ENCODE data around the gene ZFR. TPM values are rescaled to one million over a fixed set of nuclear protein-coding genes. Genes with fewer than 3 reads are reported as not detected.

ZFR gene
- total and polyA plus RNA-seq, 7 experiments from 2014 or later = 53.4 to 91.9 (median 58.9) TPM

GRCh38 chr5:32311404-32312196 lies 132.9 kb downstream of the ZFR start:
- Histone ChIP-seq H3K27ac (ENCODE audit: low read depth, low read length) (peak overlapping the region; percentile 79), H3K36me3 (ENCODE audit: control insufficient read depth in 2 of 3, insufficient read depth in 3 of 3, low read length in 3 of 3) (no peaks in the 10 kb centered on the region), H3K27me3 (ENCODE audit: control insufficient read depth in 2 of 2, insufficient read depth in 2 of 2, low read length in 2 of 2) (no peaks in the 10 kb centered on the region), H3K9me3 (ENCODE audit: control insufficient read depth in 2 of 3, low read length in 3 of 3) (no peaks in the 10 kb centered on the region), H3K4me1 (ENCODE audit: control insufficient read depth in 2 of 2, insufficient read depth in 2 of 2, low read length in 2 of 2) (peaks cover 9 to 14% of the 10 kb centered on the region in 2 donors), H3K4me3 (ENCODE audit: low read length) (peak overlapping the region; percentile 72)
- peak in 1 of 9 donors; percentile 3 for DNase-seq
- Mint-ChIP-seq H3K27ac (peak overlapping the region; percentile 81 to 97 (median 88)), H3K36me3 (peaks cover 0 to 24% (median 0%) of the 10 kb centered on the region in 5 donors), H3K27me3 (no peaks in the 10 kb centered on the region), H3K9me3 (peaks cover 0 to 5% (median 0%) of the 10 kb centered on the region in 11 donors), H3K4me1 (peaks cover 30 to 56% (median 46%) of the 10 kb centered on the region in 7 donors), H3K4me3 (peak overlapping the region; percentile 89 to 98 (median 92))
- CTCF ChIA-PET = no interaction called here
- intact Hi-C loops (cut with micrococcal nuclease) = loop anchor here (1.0 to 5.0 kb wide), 8 partner anchors 33 to 1697 kb away; partner anchors contain the start of genes AMACR (in 2 of the 2), GOLPH3 (in 1 of the 2), SUB1 (in 1 of the 2) and TARS1 (in 1 of the 2)
- POLR2A ChIA-PET = interaction anchor here (2.8 kb wide), 1 partner anchor 138 kb away, joined by 11 read pairs; the partner anchor contains the start of gene GOLPH3
- no peak for ATAC-seq

GRCh38 chr5:32309761-32310160 lies 134.8 kb downstream of the ZFR start:
- ChIA-PET POLR2A (no interaction called here), CTCF (no interaction called here)
- Mint-ChIP-seq H3K4me3 (peak overlapping the region in 7 of 10 donors; percentile 6 to 89 (median 58)), H3K27me3 (no peaks in the 10 kb centered on the region), H3K4me1 (peaks cover 33 to 70% (median 62%) of the 10 kb centered on the region in 7 donors), H3K27ac (no peak overlapping the region), H3K9me3 (peaks cover 0 to 5% (median 0%) of the 10 kb centered on the region in 11 donors), H3K36me3 (peaks cover 0 to 25% (median under 1%) of the 10 kb centered on the region in 5 donors)
- no peaks in the 10 kb centered on the region for H3K9me3 ChIP-seq (ENCODE audit: control insufficient read depth in 2 of 3, low read length in 3 of 3)
- H3K27ac ChIP-seq (ENCODE audit: low read depth, low read length) = no peak overlapping the region
- no peak for ATAC-seq
- intact Hi-C loops (cut with micrococcal nuclease) = loop anchor here in 1 of 2 donors (5.0 kb wide), 1 partner anchor 1698 kb away; the partner anchor contains the start of gene AMACR
- peaks cover 9 to 17% of the 10 kb centered on the region in 2 donors for H3K4me1 ChIP-seq (ENCODE audit: control insufficient read depth in 2 of 2, insufficient read depth in 2 of 2, low read length in 2 of 2)
- H3K36me3 ChIP-seq (ENCODE audit: control insufficient read depth in 2 of 3, insufficient read depth in 3 of 3, low read length in 3 of 3) = no peaks in the 10 kb centered on the region
- no peak for DNase-seq
- no peaks in the 10 kb centered on the region for H3K27me3 ChIP-seq (ENCODE audit: control insufficient read depth in 2 of 2, insufficient read depth in 2 of 2, low read length in 2 of 2)
- no peak overlapping the region for H3K4me3 ChIP-seq (ENCODE audit: low read length)

DNA sequence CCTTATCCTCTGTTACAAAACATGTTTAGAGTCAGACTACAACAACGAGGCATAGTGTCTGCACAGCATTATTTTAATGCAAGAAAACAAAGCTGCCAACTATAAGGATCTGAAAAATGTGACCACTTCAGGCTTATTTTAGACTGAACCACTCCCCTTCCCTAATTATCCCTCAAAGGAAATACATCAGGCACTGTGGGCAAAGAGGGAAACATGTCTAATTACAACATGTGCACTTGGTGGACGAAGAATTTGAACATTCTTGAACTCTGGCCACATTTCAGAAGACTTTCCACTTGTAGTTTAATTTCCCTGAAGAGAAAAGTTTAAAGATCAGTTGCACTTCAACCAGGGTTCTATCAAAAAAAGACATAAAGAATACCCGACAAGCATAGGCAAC lies 135.6 kb downstream of the ZFR start:
- H3K4me1 ChIP-seq (ENCODE audit: control insufficient read depth in 2 of 2, insufficient read depth in 2 of 2, low read length in 2 of 2) = peaks cover 9 to 25% of the 10 kb centered on the region in 2 donors
- Mint-ChIP-seq H3K4me1 (peaks cover 39 to 79% (median 68%) of the 10 kb centered on the region in 7 donors), H3K27ac (peak overlapping the region in 1 of 9 donors; percentile 3), H3K4me3 (peak overlapping the region in 7 of 10 donors; percentile 1 to 89 (median 13)), H3K9me3 (peaks cover 0 to 5% (median 0%) of the 10 kb centered on the region in 11 donors), H3K27me3 (no peaks in the 10 kb centered on the region), H3K36me3 (peaks cover 0 to 28% (median 4%) of the 10 kb centered on the region in 5 donors)
- no peak for DNase-seq
- H3K27me3 ChIP-seq (ENCODE audit: control insufficient read depth in 2 of 2, insufficient read depth in 2 of 2, low read length in 2 of 2) = no peaks in the 10 kb centered on the region
- POLR2A ChIA-PET = interaction anchor here (0.7 kb wide), 2 partner anchors 12 to 130 kb away, joined by 3 read pairs; no protein-coding TSS in a partner anchor
- no peaks in the 10 kb centered on the region for H3K36me3 ChIP-seq (ENCODE audit: control insufficient read depth in 2 of 3, insufficient read depth in 3 of 3, low read length in 3 of 3)
- CTCF ChIA-PET = no interaction called here
- no peak overlapping the region for H3K27ac ChIP-seq (ENCODE audit: low read depth, low read length)
- no peak overlapping the region for H3K4me3 ChIP-seq (ENCODE audit: low read length)
- ATAC-seq = no peak
- no peaks in the 10 kb centered on the region for H3K9me3 ChIP-seq (ENCODE audit: control insufficient read depth in 2 of 3, low read length in 3 of 3)
- intact Hi-C loops (cut with micrococcal nuclease) = no loop called here

DNA sequence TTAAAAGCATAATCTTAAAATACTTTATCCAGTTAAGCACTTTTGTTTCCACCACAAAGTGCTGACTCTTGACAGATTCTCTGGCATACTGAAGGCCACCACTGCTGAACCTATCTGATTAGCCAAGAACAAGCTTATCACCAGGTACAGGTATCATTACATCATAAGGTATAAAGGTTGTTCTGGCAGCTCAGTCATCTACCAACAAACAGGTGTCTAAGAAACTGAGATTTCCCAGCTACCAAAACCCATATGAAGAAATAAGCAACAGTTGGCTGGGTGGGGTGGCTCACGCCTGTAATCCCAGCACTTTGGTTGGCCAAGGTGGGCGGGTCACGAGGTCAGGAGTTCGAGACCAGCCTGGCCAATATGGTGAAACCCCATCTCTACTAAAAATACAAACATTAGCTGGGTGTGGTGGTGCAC lies 136.8 kb downstream of the ZFR start:
- Mint-ChIP-seq H3K4me3 (peak overlapping the region in 1 of 10 donors; percentile 47), H3K27ac (no peak overlapping the region), H3K9me3 (no peaks in the 10 kb centered on the region), H3K36me3 (peaks cover 0 to 28% (median 4%) of the 10 kb centered on the region in 5 donors), H3K4me1 (peaks cover 47 to 86% (median 76%) of the 10 kb centered on the region in 7 donors), H3K27me3 (no peaks in the 10 kb centered on the region)
- Histone ChIP-seq H3K27ac (ENCODE audit: low read depth, low read length) (no peak overlapping the region), H3K36me3 (ENCODE audit: control insufficient read depth in 2 of 3, insufficient read depth in 3 of 3, low read length in 3 of 3) (no peaks in the 10 kb centered on the region), H3K27me3 (ENCODE audit: control insufficient read depth in 2 of 2, insufficient read depth in 2 of 2, low read length in 2 of 2) (no peaks in the 10 kb centered on the region), H3K4me3 (ENCODE audit: low read length) (no peak overlapping the region), H3K4me1 (ENCODE audit: control insufficient read depth in 2 of 2, insufficient read depth in 2 of 2, low read length in 2 of 2) (peaks cover 9 to 29% of the 10 kb centered on the region in 2 donors), H3K9me3 (ENCODE audit: control insufficient read depth in 2 of 3, low read length in 3 of 3) (no peaks in the 10 kb centered on the region)
- DNase-seq (no peak), ATAC-seq (no peak)
- intact Hi-C loops (cut with micrococcal nuclease) = no loop called here
- CTCF ChIA-PET = interaction anchor here (0.6 kb wide), 1 partner anchor 220 kb away, joined by 3 read pairs; no protein-coding TSS in a partner anchor
- POLR2A ChIA-PET = no interaction called here

DNA sequence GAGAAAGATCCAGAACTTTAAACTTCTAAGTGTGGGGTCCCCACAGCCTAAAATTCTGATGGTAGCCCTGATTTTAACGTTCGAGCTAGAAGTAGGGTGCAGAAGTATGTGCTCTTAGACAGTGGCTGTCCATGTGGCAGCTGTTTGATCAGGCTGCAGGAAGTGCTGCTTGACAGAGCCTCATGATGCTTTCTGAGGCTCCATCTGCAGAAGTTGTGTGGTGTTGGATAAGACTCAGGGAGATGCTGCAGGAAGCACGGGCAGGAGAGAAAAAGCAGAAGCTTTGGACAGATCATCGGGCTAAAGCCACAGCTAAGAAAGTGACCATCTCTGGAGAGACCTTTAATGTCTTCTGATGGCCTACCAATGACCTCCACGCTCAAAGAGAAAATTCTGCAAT lies 139.9 kb downstream of the ZFR start:
- peaks cover 48 to 88% (median 78%) of the 10 kb centered on the region in 7 donors for H3K4me1 Mint-ChIP-seq
- Histone ChIP-seq H3K27me3 (ENCODE audit: control insufficient read depth in 2 of 2, insufficient read depth in 2 of 2, low read length in 2 of 2) (no peaks in the 10 kb centered on the region), H3K4me3 (ENCODE audit: low read length) (no peak overlapping the region), H3K4me1 (ENCODE audit: control insufficient read depth in 2 of 2, insufficient read depth in 2 of 2, low read length in 2 of 2) (peaks cover 0 to 15% of the 10 kb centered on the region in 2 donors), H3K27ac (ENCODE audit: low read depth, low read length) (no peak overlapping the region), H3K36me3 (ENCODE audit: control insufficient read depth in 2 of 3, insufficient read depth in 3 of 3, low read length in 3 of 3) (no peaks in the 10 kb centered on the region), H3K9me3 (ENCODE audit: control insufficient read depth in 2 of 3, low read length in 3 of 3) (no peaks in the 10 kb centered on the region)
- no peaks in the 10 kb centered on the region for H3K9me3 Mint-ChIP-seq
- CTCF ChIA-PET = interaction anchor here (0.6 kb wide), 1 partner anchor 9 kb away, joined by 3 read pairs; no protein-coding TSS in a partner anchor
- DNase-seq (peak in 1 of 9 donors; percentile 13), ATAC-seq (peak; percentile 66)
- peak overlapping the region in 4 of 9 donors; percentile 2 to 67 (median 20) for H3K27ac Mint-ChIP-seq
- intact Hi-C loops (cut with micrococcal nuclease) = no loop called here
- POLR2A ChIA-PET = no interaction called here
- peaks cover 0 to 20% (median 9%) of the 10 kb centered on the region in 5 donors for H3K36me3 Mint-ChIP-seq
- H3K4me3 Mint-ChIP-seq = peak overlapping the region in 6 of 10 donors; percentile 1 to 37 (median 21)
- H3K27me3 Mint-ChIP-seq = no peaks in the 10 kb centered on the region

Data from naive thymus-derived CD4-positive, alpha-beta T cell (primary cell).